Spleen (tissue), 7 donors: ENCODE data around the gene MUSK.

Source experiments
- CTCF ChIP-seq, 11 experiments: fragments of 200-600 bp in 7 of 11; fragments of 450-650 bp in 4 of 11; sonication (generic) in 4 of 11; IDR thresholded peaks in 8 of 11; conservative IDR thresholded peaks in 3 of 11; 1 replicate in 7 of 11; 2 replicates in 4 of 11; pipeline versions ENCODE4 v1.4.0 to v1.8.0; 2016 to 2021; ENCODE audit warnings: antibody characterized with exemption in 11 of 11, inconsistent platforms in 4 of 11, mild to moderate bottlenecking in 1 of 11
- POLR2A ChIP-seq, 3 donors: fragments of 450-650 bp; IDR thresholded peaks; one replicate each; pipeline ENCODE4 v1.5.1; 2017; ENCODE audit warnings: antibody characterized with exemption in 3 of 3, mild to moderate bottlenecking in 1 of 3
- donor health status: DM: no; HTN: no; CAD: no; lungs with moderate emphysema.
- donor health status: DM: no; HTN: no; CAD: no.
- donor health status: DM: no; HTN: no; CAD: no.

GRCh38 chr9:110762783-110763182, 94.2 kb downstream of the MUSK start:
- no peak for TF ChIP-seq CTCF (IDR thresholded peaks at IDR 0.05 in 8 of 11, conservative IDR thresholded peaks at IDR 0.05 in 3 of 11)
- no peak for TF ChIP-seq POLR2A (IDR thresholded peaks at IDR 0.05)
